Activated CD8-positive, alpha-beta memory T cell treated with anti-CD3 and anti-CD28 coated beads for 48 hours (primary cell): Measurements from ENCODE around the gene GNAS.
A peak's percentile ranks its signal among the peaks of the same experiment; 100 is the strongest.

Experiments
- DNase-seq, 3 experiments: peaks; one replicate each; pipeline ENCODE4 v3.0.0-alpha.2; 2020; ENCODE audit warnings: low read depth in 2 of 3, low spot score in 2 of 3

Gene GNAS

GRCh38 chr20:58880441-58880840, 27.9 kb downstream of the GNAS start:
- no peak for DNase-seq

- DNase-seq = no peak
These were observed 28.7 kb downstream of the GNAS start for GRCh38 chr20:58880994-58881752.

- DNase-seq = no peak
These were observed 30.2 kb downstream of the GNAS start for GRCh38 chr20:58882704-58883089.

- no peak for DNase-seq
These were observed 30.8 kb downstream of the GNAS start for GRCh38 chr20:58883241-58883691.

GRCh38 chr20:58884966-58885365, 32.5 kb downstream of the GNAS start:
- no peak for DNase-seq

GRCh38 chr20:58886546-58886945, 34.0 kb downstream of the GNAS start:
- no peak for DNase-seq

GRCh38 chr20:58888103-58888502, 35.6 kb downstream of the GNAS start:
- no peak for DNase-seq

- DNase-seq = peak; percentile 56 to 61 (median 60)
These were observed 36.2 kb downstream of the GNAS start for GRCh38 chr20:58888521-58889333.

- no peak for DNase-seq
These were observed 36.8 kb downstream of the GNAS start for GRCh38 chr20:58889334-58889760.

GRCh38 chr20:58889798-58890517, 37.4 kb downstream of the GNAS start:
- no peak for DNase-seq

GRCh38 chr20:58890518-58891085, 38.1 kb downstream of the GNAS start:
- DNase-seq = peak; percentile 21 to 65 (median 45)

- peak; percentile 27 to 61 (median 44) for DNase-seq
These were observed 38.7 kb downstream of the GNAS start for GRCh38 chr20:58891086-58891717.

- DNase-seq = peak in 1 of 3 experiments; percentile 8
These were observed 39.2 kb downstream of the GNAS start for GRCh38 chr20:58891718-58892140.

GRCh38 chr20:58892141-58892931, 39.8 kb downstream of the GNAS start:
- DNase-seq = peak in 2 of 3 experiments; percentile 53 to 61

GRCh38 chr20:58892932-58893224, 40.4 kb downstream of the GNAS start:
- DNase-seq = no peak

GRCh38 chr20:58893355-58894120, 41.0 kb downstream of the GNAS start:
- DNase-seq = no peak

- DNase-seq = no peak
These were observed 42.3 kb downstream of the GNAS start for GRCh38 chr20:58894652-58895447.

GRCh38 chr20:58895448-58896180, 43.1 kb downstream of the GNAS start:
- DNase-seq = no peak
